ENCODE data around the gene TEPSIN. TPM values are rescaled to one million over a fixed set of nuclear protein-coding genes. Genes with fewer than 3 reads are reported as not detected.

The TEPSIN gene
- total RNA-seq, 2 experiments from 2014 or later = 28.2 to 32.2 TPM

DNA sequence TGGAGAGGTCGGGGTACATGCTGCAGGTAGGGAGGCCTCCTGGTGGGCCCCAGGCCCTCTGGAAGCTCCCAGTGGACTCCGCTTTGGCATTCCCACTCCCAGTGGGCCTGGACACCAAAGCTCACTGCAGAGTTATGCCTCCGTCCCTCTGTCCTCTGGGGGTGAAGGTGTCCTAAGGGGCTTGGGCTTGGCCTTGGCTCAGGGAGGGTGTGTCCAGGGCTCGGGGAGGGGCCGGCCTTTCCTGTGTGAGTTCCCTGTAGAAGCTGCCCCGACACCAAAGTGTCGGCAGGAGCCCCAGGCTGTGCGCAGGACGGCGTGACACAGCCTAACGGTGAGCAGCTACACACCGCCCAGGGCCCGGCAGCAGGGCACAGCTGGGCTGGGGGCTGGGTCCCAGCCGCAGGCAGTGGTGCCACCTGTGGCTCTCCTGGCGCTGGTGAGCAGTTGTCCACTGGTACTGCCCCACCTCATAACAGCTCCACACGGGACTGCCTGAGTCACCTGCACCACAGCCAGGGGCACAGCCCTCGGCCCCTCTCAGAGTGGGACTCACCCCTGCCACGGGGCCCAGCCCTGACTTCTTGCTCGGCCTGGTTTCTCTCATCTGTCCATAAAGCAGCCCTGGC lies 6.1 kb downstream of the TEPSIN start:
- peaks cover 11% of the 10 kb centered on the region for H3K4me1 Mint-ChIP-seq (ENCODE audit: low read depth)
- intact Hi-C loops (cut with micrococcal nuclease) = no loop called here
- H3K27me3 Mint-ChIP-seq = no peaks in the 10 kb centered on the region
- ATAC-seq (no peak), DNase-seq (no peak)
- CTCF ChIA-PET = interaction anchor here (1.3 kb wide), 1 partner anchor 20 kb away, joined by 4 read pairs; no protein-coding TSS in a partner anchor
- H3K27ac Mint-ChIP-seq = no peak overlapping the region
- TF ChIP-seq, protein P1, sequence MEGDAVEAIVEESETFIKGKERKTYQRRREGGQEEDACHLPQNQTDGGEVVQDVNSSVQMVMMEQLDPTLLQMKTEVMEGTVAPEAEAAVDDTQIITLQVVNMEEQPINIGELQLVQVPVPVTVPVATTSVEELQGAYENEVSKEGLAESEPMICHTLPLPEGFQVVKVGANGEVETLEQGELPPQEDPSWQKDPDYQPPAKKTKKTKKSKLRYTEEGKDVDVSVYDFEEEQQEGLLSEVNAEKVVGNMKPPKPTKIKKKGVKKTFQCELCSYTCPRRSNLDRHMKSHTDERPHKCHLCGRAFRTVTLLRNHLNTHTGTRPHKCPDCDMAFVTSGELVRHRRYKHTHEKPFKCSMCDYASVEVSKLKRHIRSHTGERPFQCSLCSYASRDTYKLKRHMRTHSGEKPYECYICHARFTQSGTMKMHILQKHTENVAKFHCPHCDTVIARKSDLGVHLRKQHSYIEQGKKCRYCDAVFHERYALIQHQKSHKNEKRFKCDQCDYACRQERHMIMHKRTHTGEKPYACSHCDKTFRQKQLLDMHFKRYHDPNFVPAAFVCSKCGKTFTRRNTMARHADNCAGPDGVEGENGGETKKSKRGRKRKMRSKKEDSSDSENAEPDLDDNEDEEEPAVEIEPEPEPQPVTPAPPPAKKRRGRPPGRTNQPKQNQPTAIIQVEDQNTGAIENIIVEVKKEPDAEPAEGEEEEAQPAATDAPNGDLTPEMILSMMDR (IDR thresholded peaks at IDR 0.05) = no peak
- POLR2A ChIA-PET = interaction anchor here (0.9 kb wide), 1 partner anchor 10 kb away, joined by 3 read pairs; the partner anchor contains the start of gene CEP131
- H3K4me3 Mint-ChIP-seq = no peak overlapping the region
- no peaks in the 10 kb centered on the region for H3K9me3 Mint-ChIP-seq
- H3K36me3 Mint-ChIP-seq (ENCODE audit: low read depth) = peaks cover 7% of the 10 kb centered on the region

DNA sequence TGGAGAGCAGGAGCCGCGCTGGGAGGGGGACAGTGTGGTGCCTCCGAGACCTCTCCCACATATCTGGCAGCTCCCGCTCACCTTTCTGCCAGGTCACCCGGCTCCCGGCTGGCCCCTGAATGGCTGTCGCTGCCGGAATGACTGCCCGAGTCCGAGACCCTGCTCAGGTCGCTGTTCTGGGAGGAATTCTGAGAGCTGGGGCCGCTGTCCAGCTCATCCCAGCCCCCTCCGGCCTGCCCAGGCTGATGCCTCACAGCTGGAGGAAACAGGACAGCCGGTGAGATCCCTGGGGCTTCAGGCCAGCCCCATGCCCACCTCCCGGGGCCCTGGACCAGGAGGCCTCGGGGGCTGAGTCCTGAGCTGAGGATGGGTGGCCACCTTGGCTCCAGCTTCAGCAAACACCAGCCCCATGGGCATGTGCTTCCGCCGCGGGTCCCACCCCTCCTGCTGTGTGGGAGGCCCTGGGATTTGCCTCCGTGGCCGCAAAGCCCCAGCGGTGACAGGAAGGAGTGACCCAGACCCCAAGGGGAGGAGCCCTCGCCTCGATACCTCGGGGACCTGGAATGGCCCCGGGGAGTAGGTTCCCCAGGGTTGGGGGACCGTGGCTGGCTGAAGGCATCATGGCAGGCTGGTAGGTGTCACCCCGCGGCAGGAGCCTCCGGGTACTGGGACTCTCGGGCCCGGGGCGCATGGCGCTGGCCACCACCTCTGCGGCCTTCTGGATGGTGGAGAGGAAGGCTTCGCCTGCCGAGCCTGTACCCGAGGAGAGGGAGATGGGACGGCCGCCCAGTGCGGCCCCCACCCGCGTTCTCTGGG lies 6.9 kb downstream of the TEPSIN start:
- TF ChIP-seq, protein P1 (IDR thresholded peaks at IDR 0.05) = no peak

DNA sequence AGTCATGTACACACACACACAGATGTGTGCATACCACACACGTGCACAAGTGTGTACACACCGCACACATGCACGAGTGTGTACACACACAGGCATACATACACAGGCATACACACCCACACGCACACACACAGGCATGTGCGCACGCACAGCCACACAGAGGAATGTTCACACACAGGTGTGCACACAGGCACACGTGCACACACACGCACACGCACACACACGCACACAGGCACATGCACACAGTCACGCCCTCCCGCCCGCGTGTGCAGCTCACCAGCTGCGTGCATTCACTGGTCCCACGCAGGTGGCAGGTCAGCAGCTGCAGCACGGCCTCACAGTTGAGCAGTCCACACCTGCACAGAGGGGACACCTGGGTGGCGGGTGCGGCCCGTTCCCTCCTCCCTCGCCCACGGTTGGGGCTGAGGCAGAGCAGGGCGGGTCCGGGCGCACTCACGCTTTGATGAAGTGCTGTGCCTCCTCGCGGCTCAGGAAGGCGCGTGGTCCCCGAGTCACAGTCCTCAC lies 7.7 kb downstream of the TEPSIN start:
- intact Hi-C loops (cut with micrococcal nuclease) = no loop called here
- no peak overlapping the region for H3K4me3 Mint-ChIP-seq
- POLR2A ChIA-PET = no interaction called here

More for the DNA sequence above, 6.9 kb downstream of the TEPSIN start:
- Mint-ChIP-seq H3K27me3 (no peaks in the 10 kb centered on the region), H3K36me3 (ENCODE audit: low read depth) (peaks cover 7% of the 10 kb centered on the region), H3K4me3 (no peak overlapping the region), H3K9me3 (no peaks in the 10 kb centered on the region), H3K27ac (no peak overlapping the region), H3K4me1 (ENCODE audit: low read depth) (peaks cover 8% of the 10 kb centered on the region)
- ChIA-PET POLR2A (interaction anchor here (0.9 kb wide), 1 partner anchor 9 kb away, joined by 3 read pairs; the partner anchor contains the start of gene CEP131), CTCF (no interaction called here)
- intact Hi-C loops (cut with micrococcal nuclease) = no loop called here
- no peak for DNase-seq
- no peak for ATAC-seq

DNA sequence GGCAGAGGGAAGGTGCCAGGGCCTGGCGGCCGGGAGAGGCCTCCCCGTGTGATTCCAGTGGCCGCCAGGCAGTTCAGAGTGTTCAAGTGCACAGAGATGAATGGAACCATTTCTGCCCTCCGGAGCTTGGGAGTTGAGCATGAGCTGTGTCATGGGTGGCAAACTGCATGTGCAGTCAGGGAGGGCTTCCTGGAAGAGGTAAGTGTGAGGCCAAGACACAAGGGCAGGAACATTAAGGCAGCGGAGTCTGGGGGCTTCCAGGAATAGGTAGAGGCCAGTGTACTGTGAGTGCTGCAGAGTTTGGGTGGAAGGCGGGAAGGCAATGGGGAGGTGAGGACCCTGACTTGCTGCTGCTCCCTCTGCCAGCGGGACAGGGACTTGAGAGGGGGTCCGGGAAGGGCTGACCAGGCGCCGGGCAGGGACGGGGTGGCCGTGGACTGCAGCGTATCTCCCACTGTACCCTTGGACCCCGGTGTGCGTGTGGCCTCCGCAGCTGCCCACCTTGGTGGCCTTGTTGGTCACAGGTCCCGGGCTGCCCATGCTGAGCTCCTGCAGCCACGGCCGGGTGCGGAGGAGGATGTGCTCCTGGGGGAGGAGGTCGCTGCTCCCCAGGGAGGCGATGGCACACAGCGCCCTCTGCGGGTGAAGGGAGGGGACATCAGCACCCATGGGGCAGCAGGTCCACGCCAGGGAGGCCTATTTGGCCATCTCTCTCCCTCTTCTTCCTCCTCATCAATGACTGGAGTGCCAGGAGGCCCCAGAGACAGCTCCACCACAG lies 8.6 kb downstream of the TEPSIN start:
- Mint-ChIP-seq H3K36me3 (ENCODE audit: low read depth) (peaks cover 7% of the 10 kb centered on the region), H3K9me3 (no peaks in the 10 kb centered on the region), H3K27ac (no peak overlapping the region), H3K27me3 (no peaks in the 10 kb centered on the region), H3K4me3 (no peak overlapping the region), H3K4me1 (ENCODE audit: low read depth) (peaks cover 8% of the 10 kb centered on the region)
- intact Hi-C loops (cut with micrococcal nuclease) = no loop called here
- ChIA-PET POLR2A (interaction anchor here (1.0 to 1.5 kb wide), 2 partner anchors 8 to 9 kb away, joined by 3 read pairs; partner anchors contain the start of gene NDUFAF8), CTCF (interaction anchor here (0.9 to 1.5 kb wide), 2 partner anchors 8 to 87 kb away, joined by 3 read pairs; no protein-coding TSS in a partner anchor)
- no peak for ATAC-seq
- TF ChIP-seq, protein P1 (IDR thresholded peaks at IDR 0.05) = no peak
- DNase-seq = no peak

More for the DNA sequence above, 7.7 kb downstream of the TEPSIN start:
- CTCF ChIA-PET = no interaction called here
- Mint-ChIP-seq H3K9me3 (no peaks in the 10 kb centered on the region), H3K4me1 (ENCODE audit: low read depth) (peaks cover 8% of the 10 kb centered on the region), H3K36me3 (ENCODE audit: low read depth) (peaks cover 7% of the 10 kb centered on the region), H3K27ac (no peak overlapping the region), H3K27me3 (no peaks in the 10 kb centered on the region)
- no peak for ATAC-seq
- no peak for DNase-seq
- TF ChIP-seq, protein P1 (IDR thresholded peaks at IDR 0.05) = no peak
